ENCODE results near the gene CACNA1I.

DNA sequence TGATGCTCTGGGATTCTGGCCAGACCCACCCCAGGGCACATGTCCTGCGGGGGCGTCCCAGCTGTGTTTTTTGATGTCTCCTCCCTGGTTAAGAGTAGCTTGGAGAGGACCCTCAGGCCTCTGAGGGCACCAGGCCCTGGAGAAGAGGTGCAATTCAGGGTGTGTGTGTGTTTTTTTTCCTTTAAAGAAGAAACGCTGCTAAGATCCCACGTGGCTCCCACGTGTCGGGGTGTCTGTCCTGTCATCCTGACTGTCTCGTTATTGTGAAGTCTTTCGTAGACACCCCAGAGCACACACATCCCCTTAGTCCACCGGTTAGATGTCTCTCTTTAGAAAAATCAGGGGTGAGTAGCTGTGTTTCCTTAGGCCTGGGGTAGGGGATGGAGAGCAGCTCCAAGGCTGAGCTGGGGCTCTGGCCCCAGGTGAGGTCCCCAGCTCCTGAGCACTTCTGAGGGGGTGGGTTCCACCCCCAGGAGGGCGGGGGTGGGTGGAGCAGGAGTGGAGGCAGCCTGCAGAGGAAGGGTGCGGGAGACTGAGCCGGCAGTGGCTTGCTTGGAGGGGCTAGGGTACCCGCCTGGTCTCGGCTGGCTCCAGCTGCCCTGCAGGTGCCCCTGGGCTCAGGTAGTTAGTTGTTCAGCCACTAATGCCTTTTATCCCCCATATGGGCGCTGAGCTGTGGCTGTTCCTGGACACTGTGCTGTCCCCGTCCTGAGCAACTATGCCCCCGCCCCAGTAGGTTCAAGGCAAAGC, 116.4 kb downstream of the CACNA1I start:
- TF ChIP-seq JUN (CRISPR knock-in tag; IDR thresholded peaks at IDR 0.05), result no peak
- no peak for TF ChIP-seq SP1 (CRISPR knock-in tag; conservative IDR thresholded peaks at IDR 0.05)
- TF ChIP-seq CREB1 (CRISPR knock-in tag; IDR thresholded peaks at IDR 0.05), result no peak
- TF ChIP-seq, protein P1, sequence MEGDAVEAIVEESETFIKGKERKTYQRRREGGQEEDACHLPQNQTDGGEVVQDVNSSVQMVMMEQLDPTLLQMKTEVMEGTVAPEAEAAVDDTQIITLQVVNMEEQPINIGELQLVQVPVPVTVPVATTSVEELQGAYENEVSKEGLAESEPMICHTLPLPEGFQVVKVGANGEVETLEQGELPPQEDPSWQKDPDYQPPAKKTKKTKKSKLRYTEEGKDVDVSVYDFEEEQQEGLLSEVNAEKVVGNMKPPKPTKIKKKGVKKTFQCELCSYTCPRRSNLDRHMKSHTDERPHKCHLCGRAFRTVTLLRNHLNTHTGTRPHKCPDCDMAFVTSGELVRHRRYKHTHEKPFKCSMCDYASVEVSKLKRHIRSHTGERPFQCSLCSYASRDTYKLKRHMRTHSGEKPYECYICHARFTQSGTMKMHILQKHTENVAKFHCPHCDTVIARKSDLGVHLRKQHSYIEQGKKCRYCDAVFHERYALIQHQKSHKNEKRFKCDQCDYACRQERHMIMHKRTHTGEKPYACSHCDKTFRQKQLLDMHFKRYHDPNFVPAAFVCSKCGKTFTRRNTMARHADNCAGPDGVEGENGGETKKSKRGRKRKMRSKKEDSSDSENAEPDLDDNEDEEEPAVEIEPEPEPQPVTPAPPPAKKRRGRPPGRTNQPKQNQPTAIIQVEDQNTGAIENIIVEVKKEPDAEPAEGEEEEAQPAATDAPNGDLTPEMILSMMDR (IDR thresholded peaks at IDR 0.05), result no peak
- no peak for TF ChIP-seq KAT7 (CRISPR knock-in tag; IDR thresholded peaks at IDR 0.05; ENCODE audit: borderline replicate concordance)
- no peak for TF ChIP-seq ATF1 (CRISPR knock-in tag; IDR thresholded peaks at IDR 0.05)
- no peak for TF ChIP-seq USF2 (CRISPR knock-in tag; IDR thresholded peaks at IDR 0.05)
- TF ChIP-seq FOXK1 (CRISPR knock-in tag; IDR thresholded peaks at IDR 0.05), result no peak
- no peak for TF ChIP-seq SMAD3 (CRISPR knock-in tag; IDR thresholded peaks at IDR 0.05; ENCODE audit: borderline replicate concordance)
- TF ChIP-seq IRF2 (CRISPR knock-in tag; IDR thresholded peaks at IDR 0.05; ENCODE audit: borderline replicate concordance, low read depth), result no peak
- no peak for TF ChIP-seq TEAD4 (CRISPR knock-in tag; IDR thresholded peaks at IDR 0.05)
- no peak for TF ChIP-seq ZBTB21 (CRISPR knock-in tag; IDR thresholded peaks at IDR 0.05; ENCODE audit: borderline replicate concordance)
